ENCODE measurements around the gene PEX14.

DNA sequence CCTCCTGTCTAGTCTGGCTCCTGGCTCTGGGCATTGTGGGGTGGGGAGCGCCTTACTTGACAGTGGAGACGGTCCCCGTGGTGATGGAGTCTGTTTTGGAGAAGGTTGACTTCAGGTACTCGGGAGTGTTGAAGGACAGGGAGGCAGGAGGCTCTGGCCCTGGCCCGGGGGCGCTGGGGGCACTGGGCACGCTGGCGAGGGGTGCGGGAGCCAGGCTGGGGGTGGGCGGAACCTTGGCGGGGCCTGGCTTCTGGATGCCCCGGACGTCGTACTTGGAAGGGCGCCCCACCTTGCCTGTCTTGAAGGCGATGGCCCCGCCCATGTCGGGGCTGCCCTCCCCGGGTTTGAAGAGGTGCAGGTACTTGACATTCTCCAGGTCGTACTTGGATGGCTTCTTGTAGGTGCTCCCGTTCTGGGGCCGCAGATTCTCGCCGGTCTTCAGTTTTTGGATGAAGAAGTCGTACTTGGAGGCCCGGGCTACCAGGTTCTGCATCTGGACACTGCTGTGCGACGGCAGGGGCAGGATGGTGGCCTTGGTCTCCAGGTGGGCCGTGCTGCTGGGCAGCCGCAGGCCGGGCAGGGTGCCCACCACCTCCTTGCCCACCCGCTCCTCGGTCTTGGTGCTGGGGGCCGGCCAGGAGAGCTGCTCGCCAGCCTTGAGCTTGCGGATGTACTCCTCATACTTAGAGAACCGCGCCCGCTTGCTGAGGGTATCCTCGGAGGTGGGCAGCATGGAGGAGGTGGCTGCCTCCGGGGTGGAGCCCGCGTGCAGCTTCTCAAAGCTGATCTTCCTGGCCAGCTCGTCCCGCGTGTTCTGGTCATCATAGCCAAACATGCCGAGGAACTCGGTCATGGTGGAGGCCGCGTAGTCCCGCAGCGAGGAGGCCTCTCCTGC lies 185.1 kb downstream of the PEX14 start:
- TF ChIP-seq, protein P1, sequence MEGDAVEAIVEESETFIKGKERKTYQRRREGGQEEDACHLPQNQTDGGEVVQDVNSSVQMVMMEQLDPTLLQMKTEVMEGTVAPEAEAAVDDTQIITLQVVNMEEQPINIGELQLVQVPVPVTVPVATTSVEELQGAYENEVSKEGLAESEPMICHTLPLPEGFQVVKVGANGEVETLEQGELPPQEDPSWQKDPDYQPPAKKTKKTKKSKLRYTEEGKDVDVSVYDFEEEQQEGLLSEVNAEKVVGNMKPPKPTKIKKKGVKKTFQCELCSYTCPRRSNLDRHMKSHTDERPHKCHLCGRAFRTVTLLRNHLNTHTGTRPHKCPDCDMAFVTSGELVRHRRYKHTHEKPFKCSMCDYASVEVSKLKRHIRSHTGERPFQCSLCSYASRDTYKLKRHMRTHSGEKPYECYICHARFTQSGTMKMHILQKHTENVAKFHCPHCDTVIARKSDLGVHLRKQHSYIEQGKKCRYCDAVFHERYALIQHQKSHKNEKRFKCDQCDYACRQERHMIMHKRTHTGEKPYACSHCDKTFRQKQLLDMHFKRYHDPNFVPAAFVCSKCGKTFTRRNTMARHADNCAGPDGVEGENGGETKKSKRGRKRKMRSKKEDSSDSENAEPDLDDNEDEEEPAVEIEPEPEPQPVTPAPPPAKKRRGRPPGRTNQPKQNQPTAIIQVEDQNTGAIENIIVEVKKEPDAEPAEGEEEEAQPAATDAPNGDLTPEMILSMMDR (IDR thresholded peaks at IDR 0.05; ENCODE audit: low read depth, low read length): no peak
- TF ChIP-seq POLR2A (IDR thresholded peaks at IDR 0.05; ENCODE audit: extremely low read depth, insufficient read length): no peak
